ENCODE measurements around the gene CSMD2.

The CSMD2 gene

DNA sequence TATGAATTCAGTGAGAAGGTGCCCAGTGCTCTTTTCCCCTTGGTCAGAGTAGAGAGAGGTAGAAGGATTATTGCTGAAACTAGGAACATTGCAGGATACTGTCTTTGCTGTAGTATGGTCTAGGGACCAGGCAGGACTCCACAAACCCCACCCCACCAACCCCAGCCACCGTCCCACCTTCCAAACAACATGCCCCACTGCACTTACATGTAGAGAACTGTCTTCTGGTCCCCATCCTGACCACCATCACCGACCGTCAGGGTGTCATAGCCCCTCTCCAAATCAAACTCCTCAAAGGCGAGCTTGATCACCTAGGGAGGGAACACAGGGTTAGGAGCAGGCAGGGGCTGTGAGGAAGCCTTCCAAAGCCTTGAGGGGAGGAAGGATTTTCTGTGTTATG lies 372.8 kb downstream of the CSMD2 start:
- TF ChIP-seq POLR2AphosphoS5 (IDR thresholded peaks at IDR 0.05; ENCODE audit: low read depth, low read length) (no peak), SIN3A (IDR thresholded peaks at IDR 0.05; ENCODE audit: borderline replicate concordance, insufficient read depth, low read length) (no peak)

DNA sequence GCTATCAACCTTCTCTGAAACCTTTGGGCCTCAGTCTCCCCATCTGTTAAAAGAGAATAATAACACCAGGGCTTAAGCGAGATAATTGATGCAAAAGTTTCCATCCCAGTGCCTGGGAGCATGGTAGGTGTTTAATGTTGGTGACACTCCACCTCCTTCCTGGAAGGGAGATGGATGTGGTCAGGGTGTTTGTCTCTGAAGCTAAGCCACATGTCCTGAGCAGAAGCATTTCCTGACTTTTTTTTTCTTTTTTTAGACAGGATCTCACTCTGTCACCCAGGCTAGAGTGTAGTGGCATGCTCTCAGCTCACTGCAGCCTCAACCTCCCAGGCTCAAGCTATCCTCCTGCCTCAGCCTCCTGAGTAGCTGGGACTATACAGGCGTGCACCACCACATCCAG lies 373.8 kb downstream of the CSMD2 start:
- TF ChIP-seq TAF1 (IDR thresholded peaks at IDR 0.05; ENCODE audit: borderline replicate concordance, insufficient read depth, low read length) (no peak), POLR2AphosphoS5 (IDR thresholded peaks at IDR 0.05; ENCODE audit: low read depth, low read length) (no peak), SIN3A (IDR thresholded peaks at IDR 0.05; ENCODE audit: borderline replicate concordance, insufficient read depth, low read length) (no peak), FOXP2 (optimal IDR thresholded peaks at IDR 0.05; ENCODE audit: borderline replicate concordance, extremely low read depth, extremely low read length, insufficient read depth) (no peak)
- TF ChIP-seq, protein P1, sequence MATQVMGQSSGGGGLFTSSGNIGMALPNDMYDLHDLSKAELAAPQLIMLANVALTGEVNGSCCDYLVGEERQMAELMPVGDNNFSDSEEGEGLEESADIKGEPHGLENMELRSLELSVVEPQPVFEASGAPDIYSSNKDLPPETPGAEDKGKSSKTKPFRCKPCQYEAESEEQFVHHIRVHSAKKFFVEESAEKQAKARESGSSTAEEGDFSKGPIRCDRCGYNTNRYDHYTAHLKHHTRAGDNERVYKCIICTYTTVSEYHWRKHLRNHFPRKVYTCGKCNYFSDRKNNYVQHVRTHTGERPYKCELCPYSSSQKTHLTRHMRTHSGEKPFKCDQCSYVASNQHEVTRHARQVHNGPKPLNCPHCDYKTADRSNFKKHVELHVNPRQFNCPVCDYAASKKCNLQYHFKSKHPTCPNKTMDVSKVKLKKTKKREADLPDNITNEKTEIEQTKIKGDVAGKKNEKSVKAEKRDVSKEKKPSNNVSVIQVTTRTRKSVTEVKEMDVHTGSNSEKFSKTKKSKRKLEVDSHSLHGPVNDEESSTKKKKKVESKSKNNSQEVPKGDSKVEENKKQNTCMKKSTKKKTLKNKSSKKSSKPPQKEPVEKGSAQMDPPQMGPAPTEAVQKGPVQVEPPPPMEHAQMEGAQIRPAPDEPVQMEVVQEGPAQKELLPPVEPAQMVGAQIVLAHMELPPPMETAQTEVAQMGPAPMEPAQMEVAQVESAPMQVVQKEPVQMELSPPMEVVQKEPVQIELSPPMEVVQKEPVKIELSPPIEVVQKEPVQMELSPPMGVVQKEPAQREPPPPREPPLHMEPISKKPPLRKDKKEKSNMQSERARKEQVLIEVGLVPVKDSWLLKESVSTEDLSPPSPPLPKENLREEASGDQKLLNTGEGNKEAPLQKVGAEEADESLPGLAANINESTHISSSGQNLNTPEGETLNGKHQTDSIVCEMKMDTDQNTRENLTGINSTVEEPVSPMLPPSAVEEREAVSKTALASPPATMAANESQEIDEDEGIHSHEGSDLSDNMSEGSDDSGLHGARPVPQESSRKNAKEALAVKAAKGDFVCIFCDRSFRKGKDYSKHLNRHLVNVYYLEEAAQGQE (IDR thresholded peaks at IDR 0.05; ENCODE audit: insufficient read depth in 1 of 2, low read depth in 2 of 2, low read length in 2 of 2): no peak

DNA sequence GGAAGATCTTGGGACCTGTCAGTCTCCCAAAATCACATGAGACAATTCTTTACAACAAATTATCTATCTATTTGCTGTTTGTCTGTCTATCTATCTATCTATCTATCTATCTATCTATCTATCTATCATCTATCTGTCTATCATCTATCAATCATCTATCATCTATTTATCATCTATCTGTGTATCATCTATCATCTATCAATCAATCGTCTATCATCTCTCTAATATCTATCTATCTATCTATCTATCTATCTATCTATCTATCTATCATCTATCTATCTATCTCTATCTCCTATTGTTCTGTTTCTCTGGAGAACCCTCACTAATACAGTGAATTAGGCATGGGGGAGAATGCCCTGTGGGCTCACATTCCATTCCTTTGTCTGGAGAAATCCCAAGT lies 374.5 kb downstream of the CSMD2 start:
- TF ChIP-seq, protein P1 (IDR thresholded peaks at IDR 0.05; ENCODE audit: insufficient read depth in 1 of 2, low read depth in 2 of 2, low read length in 2 of 2): no peak
- TF ChIP-seq TAF1 (IDR thresholded peaks at IDR 0.05; ENCODE audit: borderline replicate concordance, insufficient read depth, low read length) (no peak), POLR2AphosphoS5 (IDR thresholded peaks at IDR 0.05; ENCODE audit: low read depth, low read length) (no peak), SIN3A (IDR thresholded peaks at IDR 0.05; ENCODE audit: borderline replicate concordance, insufficient read depth, low read length) (no peak), FOXP2 (optimal IDR thresholded peaks at IDR 0.05; ENCODE audit: borderline replicate concordance, extremely low read depth, extremely low read length, insufficient read depth) (no peak)

DNA sequence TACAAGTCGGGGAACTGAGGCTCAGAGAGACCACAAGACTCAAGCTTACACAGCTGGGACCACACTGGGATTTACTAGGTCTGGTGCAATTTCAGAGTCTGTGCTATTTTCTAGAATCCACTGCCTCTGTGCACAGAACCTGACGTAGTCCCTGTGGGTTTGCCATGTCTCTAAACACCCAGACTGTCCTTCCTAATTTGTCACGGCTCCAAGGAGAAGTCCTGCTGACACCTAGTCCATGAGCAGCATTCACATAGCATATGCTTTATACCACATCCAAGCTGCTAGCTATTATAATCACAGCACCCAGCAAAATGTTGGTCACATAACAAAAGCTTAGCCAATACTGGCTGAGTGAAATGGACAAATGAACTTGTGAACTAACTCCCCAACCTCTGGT lies 380.2 kb downstream of the CSMD2 start:
- TF ChIP-seq, protein P1 (IDR thresholded peaks at IDR 0.05; ENCODE audit: insufficient read depth in 1 of 2, low read depth in 2 of 2, low read length in 2 of 2): no peak
- no peak for TF ChIP-seq TAF1 (IDR thresholded peaks at IDR 0.05; ENCODE audit: borderline replicate concordance, insufficient read depth, low read length)
- no peak for TF ChIP-seq POLR2AphosphoS5 (IDR thresholded peaks at IDR 0.05; ENCODE audit: low read depth, low read length)
- TF ChIP-seq SIN3A (IDR thresholded peaks at IDR 0.05; ENCODE audit: borderline replicate concordance, insufficient read depth, low read length): no peak
- no peak for TF ChIP-seq FOXP2 (optimal IDR thresholded peaks at IDR 0.05; ENCODE audit: borderline replicate concordance, extremely low read depth, extremely low read length, insufficient read depth)

DNA sequence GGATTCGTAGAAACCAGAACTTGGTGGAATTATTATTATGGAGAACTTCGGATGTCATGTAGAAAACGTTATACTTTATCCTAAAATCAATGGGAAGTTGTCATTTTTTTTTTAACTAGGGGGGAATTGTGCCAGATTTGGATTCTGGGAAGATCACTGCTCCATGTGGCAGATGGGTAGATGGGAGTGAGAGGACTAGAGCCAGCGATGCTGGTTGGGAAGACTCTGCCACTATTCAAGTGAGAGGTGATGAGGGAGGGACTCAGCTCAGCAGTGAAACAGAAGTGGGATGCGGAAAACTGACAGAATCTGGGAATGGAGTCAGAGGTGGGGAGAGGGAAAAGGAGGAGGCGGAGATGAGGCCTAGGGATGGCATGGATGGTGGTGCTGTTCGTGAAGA lies 382.3 kb downstream of the CSMD2 start:
- TF ChIP-seq TAF1 (IDR thresholded peaks at IDR 0.05; ENCODE audit: borderline replicate concordance, insufficient read depth, low read length): no peak
- TF ChIP-seq POLR2AphosphoS5 (IDR thresholded peaks at IDR 0.05; ENCODE audit: low read depth, low read length): no peak
- no peak for TF ChIP-seq SIN3A (IDR thresholded peaks at IDR 0.05; ENCODE audit: borderline replicate concordance, insufficient read depth, low read length)

DNA sequence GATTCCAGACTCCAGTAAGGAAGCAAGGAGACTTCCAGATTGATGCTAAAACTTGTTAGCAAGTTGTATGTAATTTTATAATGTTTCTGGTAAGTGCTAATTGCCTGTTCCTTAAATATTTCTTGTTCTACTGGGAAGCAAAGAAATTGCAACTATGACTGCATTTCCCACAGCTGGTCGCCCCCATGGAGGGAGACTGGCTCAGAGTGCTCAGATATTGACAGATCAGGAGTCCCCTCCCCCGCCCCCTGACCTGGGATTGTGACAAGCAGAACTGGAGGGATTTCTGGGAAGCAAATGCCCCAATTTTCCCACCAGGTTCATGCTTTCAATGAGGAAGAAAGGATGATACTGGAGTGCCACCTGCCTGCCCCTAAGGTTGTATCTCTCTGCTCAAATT lies 383.4 kb downstream of the CSMD2 start:
- no peak for TF ChIP-seq TAF1 (IDR thresholded peaks at IDR 0.05; ENCODE audit: borderline replicate concordance, insufficient read depth, low read length)
- TF ChIP-seq FOXP2 (optimal IDR thresholded peaks at IDR 0.05; ENCODE audit: borderline replicate concordance, extremely low read depth, extremely low read length, insufficient read depth): no peak
- no peak for TF ChIP-seq SIN3A (IDR thresholded peaks at IDR 0.05; ENCODE audit: borderline replicate concordance, insufficient read depth, low read length)
- TF ChIP-seq, protein P1 (IDR thresholded peaks at IDR 0.05; ENCODE audit: insufficient read depth in 1 of 2, low read depth in 2 of 2, low read length in 2 of 2): no peak
- no peak for TF ChIP-seq POLR2AphosphoS5 (IDR thresholded peaks at IDR 0.05; ENCODE audit: low read depth, low read length)

Measured in PFSK-1 (cell line).